Activated CD8-positive, alpha-beta T cell treated with anti-CD3 and anti-CD28 coated beads for 36 hours (primary cell): ENCODE measurements around the gene HID1. TPM values are rescaled to one million over a fixed set of nuclear protein-coding genes. Genes with fewer than 3 reads are reported as not detected.

ENCODE experiments used
- ATAC-seq: fragments of 200-7000 bp; cut with Tn5 transposase; one replicate; pipeline ENCODE4 v1.10.0; 2021; ENCODE audit warnings: mild to moderate bottlenecking, moderate library complexity
- CTCF ChIA-PET: fragments of 350-600 bp; sonication (Branson Sonifier 250); formaldehyde crosslinking; loops from one replicate; lab custom pipeline; 2021; ENCODE audit warnings: antibody characterized with exemption; lab: Charles Lee
- POLR2A ChIA-PET: fragments of 350-600 bp; sonication (Branson Sonifier 250); formaldehyde crosslinking; loops from one replicate; lab custom pipeline; 2021; ENCODE audit warnings: antibody characterized with exemption; lab: Charles Lee
- DNase-seq: peaks from one replicate; pipeline ENCODE4 v3.0.0-alpha.2; 2020
- H3K27ac Mint-ChIP-seq: one replicate; pipeline ENCODE4 v1.8.0; 2021; ENCODE audit warnings: mild to moderate bottlenecking, mixed read lengths
- H3K27me3 Mint-ChIP-seq: one replicate; pipeline ENCODE4 v1.8.0; 2021; ENCODE audit warnings: mixed read lengths
- H3K36me3 Mint-ChIP-seq: one replicate; pipeline ENCODE4 v1.8.0; 2021; ENCODE audit warnings: low read depth, mixed read lengths
- H3K4me1 Mint-ChIP-seq: one replicate; pipeline ENCODE4 v1.8.0; 2021; ENCODE audit warnings: low read depth, mixed read lengths
- H3K4me3 Mint-ChIP-seq: one replicate; pipeline ENCODE4 v1.8.0; 2021; ENCODE audit warnings: mild to moderate bottlenecking, moderate library complexity, mixed read lengths
- H3K9me3 Mint-ChIP-seq: one replicate; pipeline ENCODE4 v1.8.0; 2021; ENCODE audit warnings: mixed read lengths
- intact Hi-C: fragments of 100-400 bp; cut with micrococcal nuclease; formaldehyde crosslinking; loops from one replicate; pipeline ENCODE4 v1.10.0; 2022
- total RNA-seq, 2 experiments: library from RNA; stranded (reverse); gene quantifications; one replicate each; pipeline ENCODE4 v1.2.3, GENCODE V29; 2021
- TF ChIP-seq, protein P1 (sequence below): fragments of 200-600 bp; IDR thresholded peaks from one replicate; pipeline ENCODE4 v1.8.0; 2022; ENCODE audit warnings: antibody characterized with exemption, mild to moderate bottlenecking

The HID1 gene
- total RNA-seq, 2 experiments from 2014 or later: 1.4 to 1.7 TPM

DNA sequence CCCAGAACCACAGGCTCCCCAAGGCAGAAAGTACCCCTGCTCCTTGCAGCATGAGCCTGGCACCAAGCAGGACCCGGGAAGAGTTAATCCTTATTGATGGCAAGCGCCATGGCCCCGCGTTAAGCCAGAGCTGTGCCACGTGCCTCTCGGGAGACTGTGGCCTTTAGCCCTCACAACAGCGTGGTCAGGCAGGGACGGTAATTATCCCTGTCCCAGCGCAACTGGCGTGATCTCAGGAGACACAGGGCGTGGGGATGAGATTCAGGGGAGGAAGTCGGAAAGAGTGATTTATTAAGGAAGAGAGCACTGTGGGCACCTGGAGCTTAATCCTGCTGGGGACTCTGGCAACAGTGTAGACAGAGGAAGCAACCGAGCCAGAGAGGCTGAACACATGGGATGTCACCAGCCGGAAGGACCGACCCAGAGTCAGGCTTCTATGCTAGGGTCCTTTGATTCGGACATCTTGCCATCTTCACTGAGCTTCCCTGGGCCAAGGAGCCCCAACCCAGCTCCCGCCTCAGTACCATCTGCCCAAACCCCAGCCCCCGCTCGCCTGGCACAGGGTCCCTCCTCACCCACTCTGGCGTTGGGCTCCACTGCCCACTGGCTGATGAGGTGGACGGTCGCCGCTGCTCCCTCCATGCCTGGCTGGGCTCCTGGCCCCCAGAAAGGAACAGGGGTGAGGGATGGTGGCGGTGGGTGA, 20.0 kb downstream of the HID1 start:
- Mint-ChIP-seq H3K4me1 (no peaks in the 10 kb centered on the region), H3K27me3 (no peaks in the 10 kb centered on the region), H3K36me3 (no peaks in the 10 kb centered on the region), H3K9me3 (no peaks in the 10 kb centered on the region), H3K27ac (no peak overlapping the region), H3K4me3 (no peak overlapping the region)
- POLR2A ChIA-PET: no interaction called here
- CTCF ChIA-PET: interaction anchor here (1.2 to 1.9 kb wide), 2 partner anchors 9 to 90 kb away, joined by 3 to 9 read pairs; no protein-coding TSS in a partner anchor
- TF ChIP-seq, protein P1, sequence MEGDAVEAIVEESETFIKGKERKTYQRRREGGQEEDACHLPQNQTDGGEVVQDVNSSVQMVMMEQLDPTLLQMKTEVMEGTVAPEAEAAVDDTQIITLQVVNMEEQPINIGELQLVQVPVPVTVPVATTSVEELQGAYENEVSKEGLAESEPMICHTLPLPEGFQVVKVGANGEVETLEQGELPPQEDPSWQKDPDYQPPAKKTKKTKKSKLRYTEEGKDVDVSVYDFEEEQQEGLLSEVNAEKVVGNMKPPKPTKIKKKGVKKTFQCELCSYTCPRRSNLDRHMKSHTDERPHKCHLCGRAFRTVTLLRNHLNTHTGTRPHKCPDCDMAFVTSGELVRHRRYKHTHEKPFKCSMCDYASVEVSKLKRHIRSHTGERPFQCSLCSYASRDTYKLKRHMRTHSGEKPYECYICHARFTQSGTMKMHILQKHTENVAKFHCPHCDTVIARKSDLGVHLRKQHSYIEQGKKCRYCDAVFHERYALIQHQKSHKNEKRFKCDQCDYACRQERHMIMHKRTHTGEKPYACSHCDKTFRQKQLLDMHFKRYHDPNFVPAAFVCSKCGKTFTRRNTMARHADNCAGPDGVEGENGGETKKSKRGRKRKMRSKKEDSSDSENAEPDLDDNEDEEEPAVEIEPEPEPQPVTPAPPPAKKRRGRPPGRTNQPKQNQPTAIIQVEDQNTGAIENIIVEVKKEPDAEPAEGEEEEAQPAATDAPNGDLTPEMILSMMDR: no peak
- DNase-seq: no peak
- intact Hi-C loops: no loop called here
- no peak for ATAC-seq

DNA sequence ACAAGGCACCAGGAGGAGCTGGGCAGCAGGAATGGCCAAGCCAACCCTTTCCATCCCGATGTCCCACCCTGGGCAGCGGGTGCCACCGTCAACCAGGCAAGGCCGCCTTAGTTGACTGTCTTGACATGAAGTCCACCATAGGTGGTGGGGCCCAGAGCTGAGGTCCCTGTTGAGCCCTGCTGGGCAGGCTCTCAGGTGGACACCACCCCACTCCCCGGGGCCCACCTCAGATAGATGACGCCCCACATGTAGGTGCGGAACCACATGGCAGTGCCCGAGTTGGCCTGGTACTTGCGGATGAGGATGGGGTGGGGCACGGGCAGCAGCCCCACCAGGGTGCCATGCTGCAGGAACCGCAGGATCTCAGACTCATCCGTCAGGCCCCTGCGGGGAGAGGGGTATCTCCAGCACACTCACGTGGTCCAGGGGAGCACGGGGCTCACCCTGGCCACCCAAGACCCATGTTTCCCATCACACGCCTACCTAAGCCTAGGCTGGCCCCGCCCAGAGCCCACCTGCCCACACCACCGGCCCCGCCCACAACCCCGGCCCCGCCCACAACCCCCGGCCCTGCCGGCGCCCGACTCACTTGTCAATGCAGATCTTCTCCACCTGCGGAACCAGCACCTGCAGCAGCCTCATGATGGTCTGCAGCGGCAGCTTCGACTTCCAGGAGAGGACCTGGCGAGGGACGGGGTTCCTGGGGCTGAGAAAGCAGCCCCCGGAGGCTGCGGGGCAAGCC, 20.7 kb downstream of the HID1 start:
- DNase-seq (no peak), ATAC-seq (no peak)
- no peaks in the 10 kb centered on the region for H3K9me3 Mint-ChIP-seq
- H3K27ac Mint-ChIP-seq: no peak overlapping the region
- H3K4me1 Mint-ChIP-seq: no peaks in the 10 kb centered on the region
- no peaks in the 10 kb centered on the region for H3K36me3 Mint-ChIP-seq
- TF ChIP-seq, protein P1: no peak
- POLR2A ChIA-PET: no interaction called here
- CTCF ChIA-PET: interaction anchor here (1.2 to 1.9 kb wide), 2 partner anchors 9 to 89 kb away, joined by 3 to 9 read pairs; no protein-coding TSS in a partner anchor
- intact Hi-C loops: no loop called here
- no peaks in the 10 kb centered on the region for H3K27me3 Mint-ChIP-seq
- H3K4me3 Mint-ChIP-seq: no peak overlapping the region

DNA sequence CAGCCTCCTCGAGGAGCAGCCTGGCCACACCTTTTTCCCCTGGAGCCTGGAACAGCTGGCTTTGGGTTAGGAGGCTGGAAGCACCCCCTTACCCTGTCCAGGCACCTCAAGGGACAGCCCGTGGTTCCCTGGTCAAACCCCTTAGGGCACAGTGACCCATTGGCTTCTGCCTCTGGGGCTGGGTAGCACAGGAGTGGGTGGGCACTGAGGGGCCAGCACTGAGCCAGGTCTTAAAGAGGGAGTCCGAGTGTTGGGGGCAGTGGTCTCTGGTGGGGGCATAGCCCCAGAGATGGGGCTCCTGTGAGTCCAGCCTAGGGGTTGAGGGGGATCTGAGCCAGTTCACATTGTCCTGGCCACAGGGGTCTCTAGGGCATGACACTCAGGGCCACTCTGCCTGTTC, 21.5 kb downstream of the HID1 start:
- no peaks in the 10 kb centered on the region for H3K27me3 Mint-ChIP-seq
- no peaks in the 10 kb centered on the region for H3K4me1 Mint-ChIP-seq
- ATAC-seq (no peak), DNase-seq (no peak)
- POLR2A ChIA-PET: interaction anchor here (1.1 kb wide), 1 partner anchor 10 kb away, joined by 3 read pairs; no protein-coding TSS in a partner anchor
- intact Hi-C loops: no loop called here
- no peak overlapping the region for H3K27ac Mint-ChIP-seq
- CTCF ChIA-PET: interaction anchor here (1.9 kb wide), 1 partner anchor 10 kb away, joined by 9 read pairs; no protein-coding TSS in a partner anchor
- no peaks in the 10 kb centered on the region for H3K9me3 Mint-ChIP-seq
- no peak overlapping the region for H3K4me3 Mint-ChIP-seq
- TF ChIP-seq, protein P1: no peak
- no peaks in the 10 kb centered on the region for H3K36me3 Mint-ChIP-seq

DNA sequence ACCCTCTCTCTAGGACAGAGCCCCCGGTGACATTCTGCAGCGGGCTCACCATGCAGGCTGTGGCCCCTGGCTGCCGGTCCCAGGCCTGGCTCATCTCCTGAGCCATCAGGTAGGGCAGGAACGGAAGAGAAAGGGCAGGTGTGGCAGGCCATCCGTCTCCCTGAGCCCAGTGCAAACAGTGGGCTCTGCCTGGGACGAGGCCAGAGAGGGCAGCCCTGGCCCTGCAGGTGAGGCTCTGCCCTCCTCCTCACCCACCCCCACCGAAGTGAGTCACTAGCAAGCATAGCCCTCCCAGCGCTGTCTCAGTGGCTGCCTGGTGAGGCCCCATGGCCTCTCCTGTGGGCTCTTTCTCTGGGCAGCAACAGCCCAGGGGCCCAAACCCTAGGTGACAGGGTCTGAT, 22.4 kb downstream of the HID1 start:
- no peak overlapping the region for H3K4me3 Mint-ChIP-seq
- H3K36me3 Mint-ChIP-seq: no peaks in the 10 kb centered on the region
- no peaks in the 10 kb centered on the region for H3K27me3 Mint-ChIP-seq
- POLR2A ChIA-PET: interaction anchor here (1.1 kb wide), 1 partner anchor 10 kb away, joined by 3 read pairs; no protein-coding TSS in a partner anchor
- ATAC-seq: no peak
- H3K9me3 Mint-ChIP-seq: no peaks in the 10 kb centered on the region
- DNase-seq: no peak
- TF ChIP-seq, protein P1: no peak
- intact Hi-C loops: no loop called here
- CTCF ChIA-PET: interaction anchor here (2.4 kb wide), 2 partner anchors 8 to 12 kb away, joined by 10 to 13 read pairs; no protein-coding TSS in a partner anchor
- no peaks in the 10 kb centered on the region for H3K4me1 Mint-ChIP-seq
- no peak overlapping the region for H3K27ac Mint-ChIP-seq
